ENCODE results near the gene DYNLT5.

GRCh38 chr1:66787641-66788040 is 35.4 kb downstream of the DYNLT5 start:
- TF ChIP-seq CTCF (IDR thresholded peaks at IDR 0.05) (no peak), POLR2AphosphoS5 (IDR thresholded peaks at IDR 0.05) (no peak), POLR2A (IDR thresholded peaks at IDR 0.05) (no peak)

Data from breast epithelium (tissue), 3 donors.